ENCODE results near the gene MBD3. TPM values are rescaled to one million over a fixed set of nuclear protein-coding genes. Genes with fewer than 3 reads are reported as not detected.
A peak's percentile ranks its signal among the peaks of the same experiment; 100 is the strongest.

Gene MBD3
- total and polyA plus RNA-seq, 2 experiments from 2014 or later, result 24.5 to 153 TPM

DNA sequence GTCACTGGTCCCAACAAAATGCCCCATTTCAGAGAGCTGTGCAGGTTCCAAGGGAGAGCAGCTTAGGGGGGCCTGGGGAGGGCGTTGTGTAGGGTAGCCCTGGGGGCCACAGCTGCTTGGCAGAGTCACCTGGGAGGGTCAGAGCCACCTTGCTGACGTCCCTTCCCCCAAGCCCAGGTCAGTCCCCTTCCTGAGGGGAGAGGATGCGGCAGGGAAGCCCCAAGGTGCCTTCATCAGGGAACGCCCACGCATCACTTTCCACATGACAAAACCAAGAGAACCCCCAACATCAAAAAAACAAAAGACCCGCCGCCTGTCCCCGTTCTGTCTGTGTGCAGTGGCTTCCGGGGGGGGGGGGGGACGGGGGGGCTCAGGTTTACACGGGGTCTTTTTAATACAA is 17.9 kb upstream of the MBD3 start:
- Histone ChIP-seq H3K4me1 (ENCODE audit: insufficient read depth) (peaks cover 5% of the 10 kb centered on the region; the same call in 1 of the 2 replicates), H4K20me1 (ENCODE audit: insufficient read depth) (no peaks in the 10 kb centered on the region), H3K9me3 (ENCODE audit: low read depth) (no peaks in the 10 kb centered on the region), H3K4me3 (no peak overlapping the region), H3K36me3 (ENCODE audit: low read depth) (no peaks in the 10 kb centered on the region), H3K9ac (no peak overlapping the region), H3K27me3 (replicated peaks; ENCODE audit: insufficient read depth) (no peaks in the 10 kb centered on the region), H3K9me2 (ENCODE audit: insufficient read depth) (no peaks in the 10 kb centered on the region), H3F3A (ENCODE audit: insufficient read depth) (peaks cover 12% of the 10 kb centered on the region), H3K27ac (no peak overlapping the region), H2AFZ (no peak overlapping the region), H3K79me2 (ENCODE audit: insufficient read depth) (no peaks in the 10 kb centered on the region), H3K4me2 (ENCODE audit: unreplicated experiment) (no peak overlapping the region)
- no peak for DNase-seq
- in situ Hi-C loops (cut with MboI), result no loop called here
- WGBS, 2 experiments (ENCODE audit: low coverage in 1 of 2, low lambda C conversion rate in 2 of 2, missing lambda C conversion rate in 2 of 2), result 80 to 81% methylated on average over 8 to 11 of the region's 11 CpGs
- TF ChIP-seq EZH2phosphoT487 (IDR thresholded peaks at IDR 0.05; ENCODE audit: insufficient read depth, low read depth) (no peak), EZH2 (IDR thresholded peaks at IDR 0.05; ENCODE audit: insufficient read depth, poor library complexity, severe bottlenecking) (no peak)

DNA sequence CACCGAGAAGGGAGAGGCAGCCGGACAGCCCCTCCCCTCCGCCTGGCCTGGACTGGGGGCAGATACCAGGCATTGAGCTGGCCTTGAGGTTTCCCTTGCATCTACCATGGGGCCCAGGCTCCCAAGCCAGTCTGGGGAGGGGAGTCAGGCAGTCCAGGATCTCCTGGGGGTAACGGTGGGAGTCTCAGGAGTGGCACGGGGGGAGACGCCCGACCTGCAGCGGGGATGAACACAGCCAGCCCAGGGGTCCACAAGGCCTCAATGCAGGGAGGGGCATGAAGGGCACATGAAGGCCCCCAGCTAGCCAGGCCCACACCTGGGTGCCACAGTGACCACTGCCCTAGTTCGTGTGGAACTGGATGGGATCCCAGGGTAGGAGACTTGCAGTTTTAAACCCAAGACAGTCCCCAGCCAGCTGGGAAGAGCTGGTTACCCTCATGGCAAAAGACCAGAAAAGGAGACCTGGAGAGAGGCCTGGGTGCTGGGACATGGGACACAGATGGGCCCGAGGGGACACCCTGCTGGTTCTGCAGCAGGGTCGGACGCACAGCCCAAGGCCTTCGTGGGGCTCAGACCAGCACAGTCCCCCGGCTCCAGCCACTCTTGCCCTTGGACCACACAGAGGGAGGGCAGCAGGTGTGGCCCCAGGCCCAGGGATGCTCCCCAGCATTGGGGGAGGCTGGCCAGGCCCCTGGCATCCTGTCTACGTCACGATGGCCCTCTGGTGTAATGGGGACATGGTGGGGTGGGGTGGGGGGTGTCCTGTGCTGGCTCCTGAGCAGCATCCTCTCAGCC is 17.2 kb upstream of the MBD3 start:
- H2AFZ ChIP-seq, result no peak overlapping the region
- peaks cover 12% of the 10 kb centered on the region for H3F3A ChIP-seq (ENCODE audit: insufficient read depth)
- in situ Hi-C loops (cut with MboI), result no loop called here
- no peaks in the 10 kb centered on the region for H4K20me1 ChIP-seq (ENCODE audit: insufficient read depth)
- H3K4me1 ChIP-seq (ENCODE audit: insufficient read depth), result peaks cover 5% of the 10 kb centered on the region; the same call in 1 of the 2 replicates
- TF ChIP-seq EZH2 (IDR thresholded peaks at IDR 0.05; ENCODE audit: insufficient read depth, poor library complexity, severe bottlenecking), result no peak
- no peak for TF ChIP-seq EZH2phosphoT487 (IDR thresholded peaks at IDR 0.05; ENCODE audit: insufficient read depth, low read depth)
- DNase-seq, result no peak
- H3K36me3 ChIP-seq (ENCODE audit: low read depth), result no peaks in the 10 kb centered on the region
- no peaks in the 10 kb centered on the region for H3K9me2 ChIP-seq (ENCODE audit: insufficient read depth)
- 92 to 94% methylated on average over 15 to 16 of the region's 16 CpGs for WGBS, 2 experiments (ENCODE audit: low coverage in 1 of 2, low lambda C conversion rate in 2 of 2, missing lambda C conversion rate in 2 of 2)
- H3K9ac ChIP-seq, result no peak overlapping the region
- H3K27ac ChIP-seq, result no peak overlapping the region
- no peak overlapping the region for H3K4me3 ChIP-seq
- no peaks in the 10 kb centered on the region for H3K27me3 ChIP-seq (replicated peaks; ENCODE audit: insufficient read depth)
- no peak overlapping the region for H3K4me2 ChIP-seq (ENCODE audit: unreplicated experiment)
- H3K79me2 ChIP-seq (ENCODE audit: insufficient read depth), result peaks cover 4% of the 10 kb centered on the region
- no peaks in the 10 kb centered on the region for H3K9me3 ChIP-seq (ENCODE audit: low read depth)

DNA sequence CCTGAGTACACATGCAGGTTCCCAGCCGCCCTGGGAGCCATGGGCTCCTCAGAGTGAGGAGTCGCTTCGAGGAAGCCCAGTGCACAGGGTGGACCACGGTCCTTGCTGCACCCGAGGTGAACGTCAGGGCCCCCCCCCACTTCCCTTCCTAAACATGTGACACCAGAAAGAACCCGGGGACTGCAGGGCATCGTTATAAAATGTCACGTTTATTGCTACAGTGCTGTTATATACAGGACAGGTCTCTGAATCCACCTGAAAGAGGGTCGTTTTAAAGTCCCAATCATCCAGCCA is 16.4 kb upstream of the MBD3 start:
- Histone ChIP-seq H3K4me1 (ENCODE audit: insufficient read depth) (peaks cover 8% of the 10 kb centered on the region), H3K4me3 (no peak overlapping the region), H3K9me2 (ENCODE audit: insufficient read depth) (no peaks in the 10 kb centered on the region), H3K27ac (no peak overlapping the region), H4K20me1 (ENCODE audit: insufficient read depth) (no peaks in the 10 kb centered on the region), H3F3A (ENCODE audit: insufficient read depth) (peaks cover 12% of the 10 kb centered on the region), H3K4me2 (ENCODE audit: unreplicated experiment) (no peak overlapping the region), H3K79me2 (ENCODE audit: insufficient read depth) (peaks cover 12% of the 10 kb centered on the region), H2AFZ (no peak overlapping the region), H3K9ac (no peak overlapping the region), H3K36me3 (ENCODE audit: low read depth) (no peaks in the 10 kb centered on the region), H3K27me3 (replicated peaks; ENCODE audit: insufficient read depth) (no peaks in the 10 kb centered on the region), H3K9me3 (ENCODE audit: low read depth) (no peaks in the 10 kb centered on the region)
- DNase-seq, result no peak
- in situ Hi-C loops (cut with MboI), result no loop called here
- TF ChIP-seq EZH2phosphoT487 (IDR thresholded peaks at IDR 0.05; ENCODE audit: insufficient read depth, low read depth) (no peak), EZH2 (IDR thresholded peaks at IDR 0.05; ENCODE audit: insufficient read depth, poor library complexity, severe bottlenecking) (no peak)
- WGBS, 2 experiments (ENCODE audit: low coverage in 1 of 2, low lambda C conversion rate in 2 of 2, missing lambda C conversion rate in 2 of 2), result 46 to 57% methylated on average over 10 of the region's 10 CpGs

DNA sequence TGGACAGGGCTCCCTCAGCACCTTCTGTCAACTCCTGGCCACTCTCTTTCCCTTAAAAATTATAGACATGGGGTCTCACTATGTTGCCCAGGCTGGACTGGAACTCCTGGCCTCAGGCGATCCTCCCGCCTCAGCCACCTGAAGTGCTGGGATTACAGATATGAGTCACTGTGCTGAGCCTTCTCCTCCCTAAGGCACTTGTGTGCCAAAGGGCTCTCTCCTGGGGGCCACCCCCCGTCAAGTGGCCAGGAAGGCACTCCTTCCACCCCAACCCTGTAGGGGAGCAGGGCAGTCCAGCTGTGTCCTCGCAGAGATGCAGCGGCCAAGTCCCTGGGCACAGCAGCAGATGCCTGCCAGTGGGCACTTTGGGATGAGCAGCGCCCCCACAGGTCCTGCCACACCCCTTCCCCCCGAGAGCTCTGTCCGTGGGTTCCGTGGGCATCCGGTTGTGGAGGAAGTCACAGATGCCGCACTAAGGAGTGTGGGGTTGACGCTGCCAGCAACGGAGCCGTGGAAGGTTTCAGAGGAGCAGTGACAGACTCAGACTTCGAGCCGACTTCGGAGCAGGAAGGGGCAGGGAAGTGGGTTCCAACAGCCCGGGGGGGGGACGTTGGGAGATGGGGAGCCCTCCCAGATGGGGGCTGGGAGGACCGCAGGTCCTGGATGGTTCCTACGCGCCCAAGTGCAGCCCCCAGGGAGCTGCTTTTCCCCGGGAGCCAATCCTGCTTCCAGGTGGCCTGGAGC is 15.9 kb upstream of the MBD3 start:
- DNase-seq, result peak; percentile 7
- Histone ChIP-seq H3K4me3 (no peak overlapping the region), H3K4me1 (ENCODE audit: insufficient read depth) (peaks cover 13% of the 10 kb centered on the region), H3K9ac (no peak overlapping the region), H3K9me3 (ENCODE audit: low read depth) (no peaks in the 10 kb centered on the region), H3F3A (ENCODE audit: insufficient read depth) (peaks cover 12% of the 10 kb centered on the region), H2AFZ (no peak overlapping the region), H4K20me1 (ENCODE audit: insufficient read depth) (no peaks in the 10 kb centered on the region), H3K36me3 (ENCODE audit: low read depth) (no peaks in the 10 kb centered on the region), H3K4me2 (ENCODE audit: unreplicated experiment) (no peak overlapping the region), H3K79me2 (ENCODE audit: insufficient read depth) (peaks cover 17% of the 10 kb centered on the region), H3K27ac (no peak overlapping the region), H3K27me3 (replicated peaks; ENCODE audit: insufficient read depth) (no peaks in the 10 kb centered on the region), H3K9me2 (ENCODE audit: insufficient read depth) (no peaks in the 10 kb centered on the region)
- WGBS, 2 experiments (ENCODE audit: low coverage in 1 of 2, low lambda C conversion rate in 2 of 2, missing lambda C conversion rate in 2 of 2), result 63 to 65% methylated on average over 18 to 23 of the region's 23 CpGs
- in situ Hi-C loops (cut with MboI), result no loop called here
- TF ChIP-seq EZH2phosphoT487 (IDR thresholded peaks at IDR 0.05; ENCODE audit: insufficient read depth, low read depth) (no peak), EZH2 (IDR thresholded peaks at IDR 0.05; ENCODE audit: insufficient read depth, poor library complexity, severe bottlenecking) (no peak)

Measured in GM23248 (cell line).